Sigmoid colon (tissue), 7 donors: ENCODE results near the gene TIMM13. TPM values are rescaled to one million over a fixed set of nuclear protein-coding genes. Genes with fewer than 3 reads are reported as not detected.

Experiments used
- DNase-seq: peaks from one replicate; pipeline ENCODE4 v3.0.0-alpha.2; 2019
- H3K27ac ChIP-seq, 4 donors: fragments of 200-600 bp; sonication (generic); one replicate each; pipeline ENCODE4 v1.5.1; 2016 to 2019; ENCODE audit warnings: mild to moderate bottlenecking in 1 of 4
- H3K27me3 ChIP-seq, 3 donors: fragments of 200-600 bp; sonication (generic); one replicate each; pipeline ENCODE4 v1.5.1; 2019; ENCODE audit warnings: mild to moderate bottlenecking in 1 of 3
- H3K36me3 ChIP-seq, 4 donors: fragments of 200-600 bp; sonication (generic); one replicate each; pipeline ENCODE4 v1.5.1; 2016 to 2019
- H3K4me1 ChIP-seq, 4 donors: fragments of 200-600 bp; sonication (generic); one replicate each; pipeline ENCODE4 v1.5.1; 2017 to 2019
- H3K4me3 ChIP-seq, 4 donors: fragments of 200-600 bp; sonication (generic); one replicate each; pipeline ENCODE4 v1.5.1; 2017 to 2019; ENCODE audit warnings: mild to moderate bottlenecking in 2 of 4, moderate library complexity in 1 of 4
- H3K9me3 ChIP-seq, 4 donors: fragments of 200-600 bp in 3 of 4; sonication (generic) in 3 of 4; one replicate each; pipeline versions ENCODE4 v1.5.1 to v1.6.1; 2013 to 2019
- EP300 ChIP-seq, 4 donors: sonication (generic); formaldehyde crosslinking; IDR thresholded peaks; one replicate each; pipeline ENCODE4 v1.6.1; 2017; ENCODE audit warnings: antibody characterized with exemption in 4 of 4
- POLR2A ChIP-seq, 2 donors: fragments of 450-650 bp; IDR thresholded peaks; one replicate each; pipeline ENCODE4 v1.6.1; 2016; ENCODE audit warnings: antibody characterized with exemption in 2 of 2, mild to moderate bottlenecking in 2 of 2, moderate library complexity in 2 of 2
- POLR2AphosphoS5 ChIP-seq, 4 donors: sonication (generic); formaldehyde crosslinking; IDR thresholded peaks; one replicate each; pipeline ENCODE4 v1.6.1; 2017; ENCODE audit warnings: antibody characterized with exemption in 4 of 4
- WGBS, 2 donors: extraction: QIAGEN DNeasy Blood & Tissue Kit; methylation state at CpG; one replicate each; pipeline ENCODE4 v1.1.7; 2013; 5-methylcytosine and 5-hydroxymethylcytosine counted together
- intact Hi-C: fragments of 100-400 bp; cut with DNase I; formaldehyde crosslinking; loops from one replicate; pipeline ENCODE4 v1.15.1; 2023
- polyA plus RNA-seq, 3 donors: library from polyadenylated mRNA; stranded (reverse); fragments of 200-250 nt; gene quantifications; one replicate each; pipeline ENCODE4 v1.2.3, GENCODE V29; 2013
- total RNA-seq, 4 donors: library from RNA; depleted of rRNA; stranded (reverse); fragments of >200 nt; gene quantifications; one replicate each; pipeline ENCODE4 v1.1.0, GENCODE V29; 2016
- TF ChIP-seq, protein P1 (sequence below), 4 experiments: fragments of 450-650 bp in 3 of 4; fragments of 200-600 bp in 1 of 4; IDR thresholded peaks; one replicate each; pipeline ENCODE4 v1.5.1; 2016 to 2019; ENCODE audit warnings: antibody characterized with exemption in 4 of 4, mild to moderate bottlenecking in 3 of 4, moderate library complexity in 2 of 4
- donor health status: healthy with polysubstance abuse.
- donor health status: Bipolar disorder and iron deficiency.
- donor health status: healthy.

TIMM13 gene
- total and polyA plus RNA-seq, 7 donors, result 23.6 to 135 (median 29.3) TPM

DNA sequence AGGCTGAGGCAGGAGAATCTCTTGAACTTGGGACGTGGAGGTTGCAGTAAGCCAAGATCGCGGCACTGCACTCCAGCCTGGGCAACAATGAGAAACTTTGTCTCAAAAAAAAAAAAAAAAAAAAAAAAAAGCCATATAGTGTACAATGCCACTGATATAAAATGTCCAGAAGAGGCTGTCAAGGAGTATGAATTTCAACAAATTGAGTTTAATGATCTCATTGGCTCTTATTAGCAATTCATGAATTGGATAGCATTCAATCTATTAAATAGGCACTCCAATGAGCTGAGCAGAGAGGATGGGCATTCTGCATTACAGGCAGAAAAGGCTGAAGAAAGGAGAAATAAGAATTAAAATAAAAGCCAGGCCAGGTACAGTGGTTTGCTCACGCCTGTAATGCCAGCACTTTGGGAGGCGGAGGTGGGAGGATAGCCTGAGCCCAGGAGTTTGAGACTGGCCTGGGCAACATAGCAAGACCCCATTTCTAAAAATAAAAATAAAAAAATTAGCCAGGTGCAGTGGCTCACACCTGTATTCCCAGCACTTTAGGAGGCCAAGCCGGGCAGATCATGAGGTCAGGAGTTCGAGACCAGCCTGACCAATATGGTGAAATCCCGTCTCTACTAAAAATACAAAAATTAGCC lies 30.1 kb upstream of the TIMM13 start:
- intact Hi-C loops, result loop anchor here (10.0 kb wide), 1 partner anchor 247 kb away; the partner anchor contains the start of gene GNG7
- 85 to 93% methylated on average over 8 of the region's 8 CpGs for WGBS, 2 donors
- H3K4me3 ChIP-seq, result peak overlapping the region in 3 of 4 donors; percentile 96 to 98 (median 96)
- no peaks in the 10 kb centered on the region for H3K27me3 ChIP-seq
- no peaks in the 10 kb centered on the region for H3K9me3 ChIP-seq
- peaks cover 0 to 34% (median 27%) of the 10 kb centered on the region in 4 donors for H3K4me1 ChIP-seq
- H3K36me3 ChIP-seq, result no peaks in the 10 kb centered on the region
- H3K27ac ChIP-seq, result peak overlapping the region; percentile 73 to 81 (median 78)
- TF ChIP-seq EP300 (IDR thresholded peaks at IDR 0.05) (no peak), POLR2AphosphoS5 (IDR thresholded peaks at IDR 0.05) (no peak), POLR2A (IDR thresholded peaks at IDR 0.05) (no peak)
- TF ChIP-seq, protein P1, sequence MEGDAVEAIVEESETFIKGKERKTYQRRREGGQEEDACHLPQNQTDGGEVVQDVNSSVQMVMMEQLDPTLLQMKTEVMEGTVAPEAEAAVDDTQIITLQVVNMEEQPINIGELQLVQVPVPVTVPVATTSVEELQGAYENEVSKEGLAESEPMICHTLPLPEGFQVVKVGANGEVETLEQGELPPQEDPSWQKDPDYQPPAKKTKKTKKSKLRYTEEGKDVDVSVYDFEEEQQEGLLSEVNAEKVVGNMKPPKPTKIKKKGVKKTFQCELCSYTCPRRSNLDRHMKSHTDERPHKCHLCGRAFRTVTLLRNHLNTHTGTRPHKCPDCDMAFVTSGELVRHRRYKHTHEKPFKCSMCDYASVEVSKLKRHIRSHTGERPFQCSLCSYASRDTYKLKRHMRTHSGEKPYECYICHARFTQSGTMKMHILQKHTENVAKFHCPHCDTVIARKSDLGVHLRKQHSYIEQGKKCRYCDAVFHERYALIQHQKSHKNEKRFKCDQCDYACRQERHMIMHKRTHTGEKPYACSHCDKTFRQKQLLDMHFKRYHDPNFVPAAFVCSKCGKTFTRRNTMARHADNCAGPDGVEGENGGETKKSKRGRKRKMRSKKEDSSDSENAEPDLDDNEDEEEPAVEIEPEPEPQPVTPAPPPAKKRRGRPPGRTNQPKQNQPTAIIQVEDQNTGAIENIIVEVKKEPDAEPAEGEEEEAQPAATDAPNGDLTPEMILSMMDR (IDR thresholded peaks at IDR 0.05), result no peak
- DNase-seq, result no peak

DNA sequence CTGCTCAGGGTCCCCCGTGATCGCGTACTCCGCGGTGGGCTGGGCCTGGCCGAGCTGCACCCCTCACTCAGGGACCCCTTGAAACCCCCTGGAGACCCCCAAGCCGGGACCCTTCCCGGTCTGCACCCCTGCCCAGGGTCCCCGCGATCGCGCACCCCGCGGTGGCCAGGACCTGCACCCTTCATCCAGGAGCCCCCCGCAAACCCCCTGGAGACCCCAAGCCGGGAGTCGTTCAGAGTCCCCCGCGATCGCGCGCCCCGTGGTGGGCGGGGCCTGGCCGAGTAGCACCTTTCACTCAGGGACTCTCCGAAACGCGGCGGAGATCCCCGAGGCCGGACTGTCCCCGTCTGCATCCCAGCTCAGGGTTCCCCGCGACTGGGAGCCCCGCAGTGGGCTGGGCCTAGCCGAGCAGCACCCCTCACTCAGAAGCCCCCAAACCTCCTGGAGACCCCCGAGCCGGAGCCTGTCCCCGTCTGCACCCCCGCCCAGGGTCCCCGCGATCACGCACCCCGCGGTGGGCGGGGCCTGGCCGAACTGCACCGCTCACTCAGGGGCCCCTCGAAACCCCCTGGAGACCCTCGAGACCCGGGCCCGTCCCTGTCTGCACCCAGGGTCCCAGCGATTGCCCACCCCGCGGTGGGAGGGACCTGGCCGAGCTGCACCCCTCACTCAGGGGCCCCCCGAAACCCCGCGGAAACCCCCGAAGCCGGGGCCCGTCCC lies 28.6 kb upstream of the TIMM13 start:
- Histone ChIP-seq H3K4me1 (peaks cover 0 to 20% (median 14%) of the 10 kb centered on the region in 4 donors), H3K9me3 (no peaks in the 10 kb centered on the region), H3K27me3 (no peaks in the 10 kb centered on the region), H3K27ac (peak overlapping the region; percentile 20 to 67 (median 64)), H3K4me3 (peak overlapping the region; percentile 44 to 98 (median 96)), H3K36me3 (no peaks in the 10 kb centered on the region)
- 1% methylated on average over 62 of the region's 62 CpGs for WGBS, 2 donors
- no peak for DNase-seq
- TF ChIP-seq POLR2AphosphoS5 (IDR thresholded peaks at IDR 0.05) (no peak), EP300 (IDR thresholded peaks at IDR 0.05) (no peak), POLR2A (IDR thresholded peaks at IDR 0.05) (no peak)
- TF ChIP-seq, protein P1 (IDR thresholded peaks at IDR 0.05), result no peak
- intact Hi-C loops, result loop anchor here (1.0 to 10.0 kb wide), 2 partner anchors 28 to 249 kb away; partner anchors contain the start of gene GNG7

- TF ChIP-seq, protein P1 (IDR thresholded peaks at IDR 0.05), result no peak
- no peak for TF ChIP-seq EP300 (IDR thresholded peaks at IDR 0.05)
- no peak for TF ChIP-seq POLR2A (IDR thresholded peaks at IDR 0.05)
- TF ChIP-seq POLR2AphosphoS5 (IDR thresholded peaks at IDR 0.05), result no peak
- H3K4me1 ChIP-seq, result peaks cover 0 to 20% (median 14%) of the 10 kb centered on the region in 4 donors
- 68 to 70% methylated on average over 14 of the region's 14 CpGs for WGBS, 2 donors
- intact Hi-C loops, result loop anchor here (10.0 kb wide), 1 partner anchor 250 kb away; the partner anchor contains the start of gene GNG7
- peak overlapping the region; percentile 44 to 98 (median 96) for H3K4me3 ChIP-seq
- H3K9me3 ChIP-seq, result no peaks in the 10 kb centered on the region
- no peak for DNase-seq
- H3K27ac ChIP-seq, result peak overlapping the region in 3 of 4 donors; percentile 63 to 67 (median 65)
- H3K36me3 ChIP-seq, result no peaks in the 10 kb centered on the region
- H3K27me3 ChIP-seq, result no peaks in the 10 kb centered on the region
Observed at GRCh38 chr19:2454962-2455850, 27.8 kb upstream of the TIMM13 start.

- Histone ChIP-seq H3K27ac (no peak overlapping the region), H3K4me3 (no peak overlapping the region), H3K36me3 (no peaks in the 10 kb centered on the region), H3K4me1 (peaks cover 0 to 20% (median 14%) of the 10 kb centered on the region in 4 donors), H3K9me3 (no peaks in the 10 kb centered on the region), H3K27me3 (no peaks in the 10 kb centered on the region)
- 91 to 93% methylated on average over 19 of the region's 19 CpGs for WGBS, 2 donors
- DNase-seq, result no peak
- intact Hi-C loops, result loop anchor here (10.0 kb wide), 1 partner anchor 250 kb away; the partner anchor contains the start of gene GNG7
- TF ChIP-seq, protein P1 (IDR thresholded peaks at IDR 0.05), result no peak
- no peak for TF ChIP-seq POLR2A (IDR thresholded peaks at IDR 0.05)
- no peak for TF ChIP-seq POLR2AphosphoS5 (IDR thresholded peaks at IDR 0.05)
- TF ChIP-seq EP300 (IDR thresholded peaks at IDR 0.05), result no peak
Observed at GRCh38 chr19:2454199-2454961, 27.0 kb upstream of the TIMM13 start.
